Activated CD4-positive, alpha-beta memory T cell treated with anti-CD3 and anti-CD28 coated beads for 36 hours (primary cell): ENCODE results near the gene MAGEA2. TPM values are rescaled to one million over a fixed set of nuclear protein-coding genes. Genes with fewer than 3 reads are reported as not detected.

Source experiments
- total RNA-seq, 2 experiments: library from RNA; stranded (reverse); gene quantifications; one replicate each; pipeline ENCODE4 v1.2.3, GENCODE V29; 2021

MAGEA2 gene
- total RNA-seq, 2 experiments from 2014 or later: not detected

Other genes starting within 250 kb of the MAGEA2 start
- gene GABRQ, start 115.9 kb downstream of the MAGEA2 start, total RNA-seq: not detected
- not detected for gene MAGEA3, start 55.0 kb downstream of the MAGEA2 start, total RNA-seq
- under 1 TPM in 1 of 2 experiments, not detected in 1; 0.88 TPM for gene CSAG2, start 44.6 kb downstream of the MAGEA2 start, total RNA-seq
- gene MAGEA2B, start 39.2 kb downstream of the MAGEA2 start, total RNA-seq: not detected
- gene CSAG1, start 20.1 kb downstream of the MAGEA2 start, total RNA-seq: not detected
- not detected for gene MAGEA12, start 20.1 kb downstream of the MAGEA2 start, total RNA-seq
- gene CSAG3, start 5.4 kb upstream of the MAGEA2 start, total RNA-seq: 1 to 10 TPM in 1 of 2 experiments, not detected in 1; 1.3 TPM
- not detected for gene MAGEA6, start 15.8 kb upstream of the MAGEA2 start, total RNA-seq
- gene CETN2, start 76.9 kb upstream of the MAGEA2 start, total RNA-seq: 10 to 100 TPM; 12.3 to 12.6 TPM
- 10 to 100 TPM; 20.2 to 23.3 TPM for gene NSDHL, start 77.2 kb upstream of the MAGEA2 start, total RNA-seq
- 1 to 10 TPM in 1 of 2 experiments, under 1 TPM in 1; 0.82 to 1.4 TPM for gene ZNF185, start 144.2 kb upstream of the MAGEA2 start, total RNA-seq
- gene PNMA5, start 240.3 kb upstream of the MAGEA2 start, total RNA-seq: under 1 TPM in 1 of 2 experiments, not detected in 1; 0.10 TPM